ENCODE measurements around the gene PRKRIP1. TPM values are rescaled to one million over a fixed set of nuclear protein-coding genes. Genes with fewer than 3 reads are reported as not detected.

PRKRIP1 gene
- polyA plus RNA-seq, 6 donors from 2014 or later: 13.1 to 28.6 (median 17.4) TPM

DNA sequence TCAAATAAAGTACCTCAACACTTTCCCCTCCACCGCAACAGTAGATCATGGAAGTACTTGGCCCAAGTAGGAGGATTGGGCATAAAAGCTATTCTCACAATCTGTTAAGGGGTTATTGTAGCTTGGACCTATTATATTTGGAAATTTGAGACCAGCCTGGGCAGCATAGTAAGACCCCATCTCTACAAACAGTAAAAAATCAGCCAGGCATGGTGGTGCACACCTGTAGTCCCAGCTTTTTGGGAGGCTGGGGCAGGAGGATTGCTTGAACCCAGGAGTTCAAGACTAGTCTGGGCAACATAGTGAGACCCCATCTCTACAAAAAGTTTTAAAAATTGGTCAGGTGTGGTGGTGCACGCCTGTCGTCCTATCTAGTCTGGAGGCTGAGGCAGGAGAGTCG is 13.2 kb downstream of the PRKRIP1 start:
- no peak for DNase-seq
- no peak for ATAC-seq (ENCODE audit: low read depth in 2 of 2)
- H3K9me3 Mint-ChIP-seq: peaks cover 0 to 4% (median 2%) of the 10 kb centered on the region in 7 donors
- peaks cover 9 to 20% of the 10 kb centered on the region in 2 donors for H3K36me3 Mint-ChIP-seq
- no peaks in the 10 kb centered on the region for H3K27me3 Mint-ChIP-seq
- peak overlapping the region in 1 of 8 donors; percentile 61 for H3K4me3 Mint-ChIP-seq
- H3K27ac Mint-ChIP-seq: peak overlapping the region in 5 of 6 donors; percentile 84 to 97 (median 95)
- H3K4me1 Mint-ChIP-seq: peaks cover 23 to 72% (median 48%) of the 10 kb centered on the region in 3 donors

GRCh38 chr7:102410123-102410522 is 14.0 kb downstream of the PRKRIP1 start:
- H3K27me3 Mint-ChIP-seq: no peaks in the 10 kb centered on the region
- peaks cover 9 to 20% of the 10 kb centered on the region in 2 donors for H3K36me3 Mint-ChIP-seq
- peaks cover 19 to 73% (median 47%) of the 10 kb centered on the region in 3 donors for H3K4me1 Mint-ChIP-seq
- ATAC-seq (ENCODE audit: low read depth in 2 of 2): no peak
- peaks cover 0 to 4% (median 2%) of the 10 kb centered on the region in 7 donors for H3K9me3 Mint-ChIP-seq
- no peak for DNase-seq
- peak overlapping the region in 3 of 6 donors; percentile 75 to 87 (median 86) for H3K27ac Mint-ChIP-seq
- H3K4me3 Mint-ChIP-seq: peak overlapping the region in 3 of 8 donors; percentile 4 to 23 (median 20)

GRCh38 chr7:102410918-102411317 is 14.8 kb downstream of the PRKRIP1 start:
- H3K27ac Mint-ChIP-seq: peak overlapping the region in 3 of 6 donors; percentile 19 to 58 (median 56)
- H3K4me3 Mint-ChIP-seq: no peak overlapping the region
- no peaks in the 10 kb centered on the region for H3K27me3 Mint-ChIP-seq
- peaks cover 9 to 20% of the 10 kb centered on the region in 2 donors for H3K36me3 Mint-ChIP-seq
- H3K4me1 Mint-ChIP-seq: peaks cover 23 to 77% (median 55%) of the 10 kb centered on the region in 3 donors
- no peak for DNase-seq
- no peak for ATAC-seq (ENCODE audit: low read depth in 2 of 2)
- peaks cover 0 to 4% (median 2%) of the 10 kb centered on the region in 7 donors for H3K9me3 Mint-ChIP-seq

- DNase-seq (no peak), ATAC-seq (ENCODE audit: low read depth in 2 of 2) (no peak)
- Mint-ChIP-seq H3K4me3 (peak overlapping the region in 1 of 8 donors; percentile 37), H3K9me3 (peaks cover 0 to 4% (median 2%) of the 10 kb centered on the region in 7 donors), H3K4me1 (peaks cover 36 to 90% (median 66%) of the 10 kb centered on the region in 3 donors), H3K27me3 (no peaks in the 10 kb centered on the region), H3K36me3 (peaks cover 9 to 19% of the 10 kb centered on the region in 2 donors), H3K27ac (peak overlapping the region in 3 of 6 donors; percentile 32 to 74 (median 41))
Measured at GRCh38 chr7:102412548-102412947, 16.4 kb downstream of the PRKRIP1 start.

- no peaks in the 10 kb centered on the region for H3K27me3 Mint-ChIP-seq
- peak overlapping the region in 4 of 6 donors; percentile 41 to 74 (median 67) for H3K27ac Mint-ChIP-seq
- ATAC-seq (ENCODE audit: low read depth in 2 of 2) (no peak), DNase-seq (no peak)
- peak overlapping the region in 1 of 8 donors; percentile 16 for H3K4me3 Mint-ChIP-seq
- H3K36me3 Mint-ChIP-seq: peaks cover 9 to 13% of the 10 kb centered on the region in 2 donors
- H3K4me1 Mint-ChIP-seq: peaks cover 35 to 90% (median 66%) of the 10 kb centered on the region in 3 donors
- peaks cover 0 to 4% (median 2%) of the 10 kb centered on the region in 7 donors for H3K9me3 Mint-ChIP-seq
Measured at GRCh38 chr7:102413091-102413490, 16.9 kb downstream of the PRKRIP1 start.

DNA sequence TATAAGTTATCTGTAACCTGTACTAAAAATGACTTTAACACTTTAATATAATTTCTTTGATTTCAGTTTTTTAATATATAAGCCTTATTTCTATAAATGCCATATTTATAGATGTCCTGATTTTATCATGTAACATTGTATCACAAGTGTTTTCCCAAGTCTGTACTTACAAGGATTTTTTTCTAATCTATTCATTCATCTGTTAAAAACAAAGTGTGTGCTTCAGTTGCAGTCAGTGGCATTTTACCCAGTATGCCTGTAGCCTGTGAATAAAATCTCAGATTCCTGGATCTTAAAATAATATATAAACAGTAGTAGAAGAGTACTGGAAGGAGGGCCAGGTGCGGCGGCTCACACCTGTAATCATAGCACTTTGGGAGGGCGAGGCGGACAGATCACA is 17.4 kb downstream of the PRKRIP1 start:
- no peak for DNase-seq
- Mint-ChIP-seq H3K27me3 (no peaks in the 10 kb centered on the region), H3K4me1 (peaks cover 34 to 90% (median 66%) of the 10 kb centered on the region in 3 donors), H3K27ac (peak overlapping the region; percentile 12 to 92 (median 54)), H3K36me3 (peaks cover 9 to 16% of the 10 kb centered on the region in 2 donors), H3K4me3 (no peak overlapping the region), H3K9me3 (peaks cover 0 to 4% (median 2%) of the 10 kb centered on the region in 7 donors)
- no peak for ATAC-seq (ENCODE audit: low read depth in 2 of 2)

DNA sequence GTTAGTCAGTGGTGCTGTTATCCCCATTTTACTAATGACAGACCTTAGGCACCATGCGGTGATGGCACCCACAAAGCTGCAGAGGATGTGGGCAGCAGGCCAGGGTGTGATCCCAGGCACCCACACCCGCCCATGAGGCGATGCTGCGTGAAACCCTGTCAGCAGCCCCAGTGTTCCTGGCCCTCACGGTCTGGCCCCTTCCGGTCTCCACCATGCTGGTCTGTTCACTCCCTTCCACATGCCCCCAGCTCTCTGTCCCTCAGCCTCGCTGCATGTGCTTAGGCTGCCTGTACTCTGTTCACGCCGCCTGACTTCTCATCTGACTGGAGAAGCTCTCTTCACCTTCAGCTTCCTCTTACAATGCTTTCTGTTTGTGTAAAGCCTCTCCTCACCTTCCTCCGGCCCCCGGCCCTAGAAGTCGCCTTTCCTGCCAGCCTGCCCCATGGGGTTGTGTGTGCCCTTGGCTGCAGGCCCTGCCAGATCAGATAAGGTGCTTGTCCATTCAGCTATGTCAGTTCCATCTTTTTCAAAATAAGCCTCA is 19.6 kb downstream of the PRKRIP1 start:
- DNase-seq (peak; percentile 63), ATAC-seq (ENCODE audit: low read depth in 2 of 2) (peak; percentile 78 to 82)
- peak overlapping the region; percentile 92 to 98 (median 96) for H3K27ac Mint-ChIP-seq
- H3K27me3 Mint-ChIP-seq: no peaks in the 10 kb centered on the region
- peak overlapping the region; percentile 64 to 90 (median 84) for H3K4me3 Mint-ChIP-seq
- H3K9me3 Mint-ChIP-seq: no peaks in the 10 kb centered on the region
- H3K36me3 Mint-ChIP-seq: peaks cover 0 to 5% of the 10 kb centered on the region in 2 donors
- peaks cover 40 to 91% (median 67%) of the 10 kb centered on the region in 3 donors for H3K4me1 Mint-ChIP-seq

DNA sequence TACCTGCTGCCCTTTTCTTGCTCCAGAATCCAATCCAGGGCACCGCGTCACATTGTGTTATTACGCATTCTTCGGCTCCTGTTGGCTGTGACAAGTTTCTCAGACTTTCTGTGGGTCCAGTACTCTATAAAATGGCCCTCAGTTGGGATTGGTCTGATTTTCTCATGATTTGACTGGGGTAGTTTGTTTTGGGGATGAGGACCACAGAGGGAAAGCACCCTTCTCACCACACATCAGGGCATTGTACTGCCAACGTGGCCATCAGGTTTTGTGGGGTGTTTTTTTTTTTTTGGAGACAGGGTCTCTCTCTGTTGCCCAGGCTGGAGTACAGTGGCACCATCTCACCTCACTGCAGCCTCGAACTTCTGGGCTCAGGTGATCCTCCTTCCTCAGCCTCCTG is 20.2 kb downstream of the PRKRIP1 start:
- Mint-ChIP-seq H3K27me3 (no peaks in the 10 kb centered on the region), H3K27ac (peak overlapping the region; percentile 92 to 98 (median 96)), H3K36me3 (peaks cover 0 to 5% of the 10 kb centered on the region in 2 donors), H3K4me3 (peak overlapping the region; percentile 64 to 90 (median 84)), H3K4me1 (peaks cover 44 to 95% (median 72%) of the 10 kb centered on the region in 3 donors), H3K9me3 (no peaks in the 10 kb centered on the region)
- DNase-seq (no peak), ATAC-seq (ENCODE audit: low read depth in 2 of 2) (no peak)

DNA sequence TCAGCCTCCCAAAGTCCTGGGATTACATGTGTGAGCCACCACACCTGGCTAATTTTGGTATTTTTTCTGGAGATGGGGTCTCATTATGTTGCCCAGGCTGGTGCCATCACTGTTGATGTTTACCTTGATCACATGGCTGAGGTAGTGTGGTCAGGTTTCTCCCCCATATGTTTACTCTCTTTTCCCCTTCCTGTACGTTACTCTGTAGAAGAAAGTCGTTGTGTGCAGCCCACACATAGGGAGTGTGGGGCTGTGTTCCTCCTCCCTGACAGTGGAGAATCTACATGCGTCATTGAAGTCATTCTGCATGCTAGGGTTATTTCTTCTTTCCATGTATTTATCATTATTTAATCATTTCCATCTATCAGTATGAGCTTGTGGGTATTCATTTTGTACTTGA is 20.9 kb downstream of the PRKRIP1 start:
- H3K9me3 Mint-ChIP-seq: no peaks in the 10 kb centered on the region
- H3K27me3 Mint-ChIP-seq: no peaks in the 10 kb centered on the region
- H3K27ac Mint-ChIP-seq: peak overlapping the region; percentile 92 to 98 (median 96)
- H3K4me1 Mint-ChIP-seq: peaks cover 44 to 93% (median 66%) of the 10 kb centered on the region in 3 donors
- peak overlapping the region; percentile 5 to 90 (median 75) for H3K4me3 Mint-ChIP-seq
- peaks cover 0 to 5% of the 10 kb centered on the region in 2 donors for H3K36me3 Mint-ChIP-seq
- ATAC-seq (ENCODE audit: low read depth in 2 of 2) (peak; percentile 25 to 32), DNase-seq (no peak)

- ATAC-seq (ENCODE audit: low read depth in 2 of 2) (no peak), DNase-seq (no peak)
- H3K27ac Mint-ChIP-seq: peak overlapping the region in 5 of 6 donors; percentile 47 to 97 (median 84)
- H3K4me1 Mint-ChIP-seq: peaks cover 44 to 95% (median 59%) of the 10 kb centered on the region in 3 donors
- no peaks in the 10 kb centered on the region for H3K9me3 Mint-ChIP-seq
- H3K36me3 Mint-ChIP-seq: peaks cover 0 to 5% of the 10 kb centered on the region in 2 donors
- peak overlapping the region in 5 of 8 donors; percentile 39 to 75 (median 63) for H3K4me3 Mint-ChIP-seq
- H3K27me3 Mint-ChIP-seq: no peaks in the 10 kb centered on the region
Measured at GRCh38 chr7:102418592-102418991, 22.4 kb downstream of the PRKRIP1 start.

- peaks cover 0 to 5% of the 10 kb centered on the region in 2 donors for H3K36me3 Mint-ChIP-seq
- H3K9me3 Mint-ChIP-seq: no peaks in the 10 kb centered on the region
- H3K27me3 Mint-ChIP-seq: no peaks in the 10 kb centered on the region
- H3K4me3 Mint-ChIP-seq: peak overlapping the region in 6 of 8 donors; percentile 55 to 94 (median 82)
- H3K27ac Mint-ChIP-seq: peak overlapping the region; percentile 79 to 100 (median 92)
- no peak for ATAC-seq (ENCODE audit: low read depth in 2 of 2)
- no peak for DNase-seq
- peaks cover 63 to 97% (median 70%) of the 10 kb centered on the region in 3 donors for H3K4me1 Mint-ChIP-seq
Measured at GRCh38 chr7:102421706-102422240, 25.6 kb downstream of the PRKRIP1 start.

DNA sequence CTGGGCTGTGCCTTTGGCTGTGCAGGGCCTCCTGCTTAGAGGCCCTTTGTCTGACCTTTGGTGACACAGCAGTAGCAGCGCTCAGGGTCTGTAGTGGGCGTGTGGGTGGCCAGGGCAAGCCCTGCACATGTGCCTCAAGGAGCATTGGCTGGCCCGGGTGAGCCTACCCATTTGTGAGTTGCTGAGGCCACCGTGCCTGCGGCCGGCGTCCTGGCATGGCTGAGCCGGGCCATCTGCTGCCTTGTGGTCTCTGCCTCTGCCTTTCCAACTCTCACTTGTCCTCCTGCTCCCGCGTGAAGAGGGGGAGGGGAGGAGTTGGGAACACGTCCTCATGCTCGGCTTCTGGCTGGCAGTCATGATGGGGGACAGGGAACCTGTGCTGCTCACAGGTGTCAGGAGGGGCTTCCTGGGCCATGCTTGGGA is 28.0 kb downstream of the PRKRIP1 start:
- Mint-ChIP-seq H3K36me3 (no peaks in the 10 kb centered on the region), H3K9me3 (no peaks in the 10 kb centered on the region), H3K27me3 (no peaks in the 10 kb centered on the region), H3K4me1 (peaks cover 54 to 97% (median 62%) of the 10 kb centered on the region in 3 donors), H3K4me3 (peak overlapping the region in 7 of 8 donors; percentile 82 to 93 (median 91)), H3K27ac (peak overlapping the region; percentile 100)
- no peak for DNase-seq
- ATAC-seq (ENCODE audit: low read depth in 2 of 2): no peak

DNA sequence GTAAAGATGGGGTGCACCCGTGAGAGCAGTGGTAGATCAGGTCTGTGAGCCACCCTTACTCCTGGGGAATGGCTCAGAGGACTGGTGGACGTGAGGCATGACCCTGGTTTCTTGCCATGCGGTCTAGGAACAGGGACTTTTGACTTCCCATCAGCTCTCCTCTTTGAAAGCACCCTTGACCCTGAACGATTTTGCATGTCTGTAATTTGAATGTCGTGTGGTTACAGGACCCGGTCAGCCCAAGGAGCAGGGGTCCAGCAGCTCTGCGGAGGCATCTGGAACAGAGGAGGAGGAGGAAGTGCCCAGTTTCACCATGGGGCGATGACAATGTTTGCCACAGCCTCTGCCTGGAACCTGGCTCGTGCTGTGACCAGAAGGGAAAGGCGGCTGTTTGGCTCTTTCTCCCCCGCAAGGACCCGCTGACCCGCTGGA is 28.6 kb downstream of the PRKRIP1 start:
- H3K4me1 Mint-ChIP-seq: peaks cover 55 to 97% (median 63%) of the 10 kb centered on the region in 3 donors
- H3K4me3 Mint-ChIP-seq: peak overlapping the region; percentile 74 to 93 (median 89)
- no peaks in the 10 kb centered on the region for H3K36me3 Mint-ChIP-seq
- no peak for DNase-seq
- H3K27me3 Mint-ChIP-seq: no peaks in the 10 kb centered on the region
- H3K9me3 Mint-ChIP-seq: peaks cover 0 to 4% (median 0%) of the 10 kb centered on the region in 7 donors
- peak overlapping the region; percentile 100 for H3K27ac Mint-ChIP-seq
- ATAC-seq (ENCODE audit: low read depth in 2 of 2): no peak

All from naive B cell (primary cell).